ENCODE results near the gene TMPRSS3. TPM values are rescaled to one million over a fixed set of nuclear protein-coding genes. Genes with fewer than 3 reads are reported as not detected.
A peak's percentile ranks its signal among the peaks of the same experiment; 100 is the strongest.

The TMPRSS3 gene
- total RNA-seq, 2 donors from 2014 or later: 9.8 to 68.6 TPM

- DNase-seq (ENCODE audit: low spot score in 2 of 2): peak in 1 of 2 donors; percentile 33
- H3K27ac Mint-ChIP-seq: peak within 1 kb of the TSS; percentile 86 to 95
- peaks cover 40 to 57% of the 10 kb centered on the region in 2 donors for H3K36me3 Mint-ChIP-seq
- H3K9me3 Mint-ChIP-seq: peaks cover 9% of the 10 kb centered on the region in 2 donors
- ATAC-seq: peak; percentile 29 to 59
These were observed 7.9 kb upstream of the TMPRSS3 start, which contains the start of gene UBASH3A for GRCh38 chr21:42403611-42404231. UBASH3A (plus strand) TSS chr21:42403902; CDS start chr21:42403946, 44 bp downstream.

GRCh38 chr21:42401820-42402251 lies 6.0 kb upstream of the TMPRSS3 start:
- H3K27ac Mint-ChIP-seq: peak overlapping the region; percentile 60 to 82
- DNase-seq (ENCODE audit: low spot score in 2 of 2) (no peak), ATAC-seq (no peak)
- H3K36me3 Mint-ChIP-seq: peaks cover 37 to 64% of the 10 kb centered on the region in 2 donors
- H3K9me3 Mint-ChIP-seq: peaks cover 9% of the 10 kb centered on the region in 2 donors

- Mint-ChIP-seq H3K36me3 (peaks cover 30 to 61% of the 10 kb centered on the region in 2 donors), H3K27ac (peak overlapping the region in 1 of 2 donors; percentile 60), H3K9me3 (peaks cover 9% of the 10 kb centered on the region in 2 donors)
- no peak for DNase-seq (ENCODE audit: low spot score in 2 of 2)
- no peak for ATAC-seq
These were observed 5.3 kb upstream of the TMPRSS3 start for GRCh38 chr21:42401154-42401553.

GRCh38 chr21:42400525-42400924 lies 4.7 kb upstream of the TMPRSS3 start:
- H3K27ac Mint-ChIP-seq: no peak overlapping the region
- DNase-seq (ENCODE audit: low spot score in 2 of 2) (no peak), ATAC-seq (peak; percentile 67 to 78)
- peaks cover 24 to 61% of the 10 kb centered on the region in 2 donors for H3K36me3 Mint-ChIP-seq
- H3K9me3 Mint-ChIP-seq: peaks cover 9% of the 10 kb centered on the region in 2 donors

- peaks cover 9% of the 10 kb centered on the region in 2 donors for H3K9me3 Mint-ChIP-seq
- peak overlapping the region in 1 of 2 donors; percentile 45 for H3K27ac Mint-ChIP-seq
- ATAC-seq (no peak), DNase-seq (ENCODE audit: low spot score in 2 of 2) (no peak)
- H3K36me3 Mint-ChIP-seq: peaks cover 9 to 54% of the 10 kb centered on the region in 2 donors
These were observed 2.7 kb upstream of the TMPRSS3 start for GRCh38 chr21:42398436-42399028.

- no peak for DNase-seq (ENCODE audit: low spot score in 2 of 2)
- H3K36me3 Mint-ChIP-seq: peaks cover 9 to 60% of the 10 kb centered on the region in 2 donors
- ATAC-seq: no peak
- peak overlapping the region in 1 of 2 donors; percentile 66 for H3K27ac Mint-ChIP-seq
- H3K9me3 Mint-ChIP-seq: peaks cover 9% of the 10 kb centered on the region in 2 donors
These were observed 2.0 kb upstream of the TMPRSS3 start for GRCh38 chr21:42397746-42398394.

GRCh38 chr21:42396799-42397745 lies 1.2 kb upstream of the TMPRSS3 start:
- ATAC-seq: no peak
- Mint-ChIP-seq H3K27ac (peak overlapping the region in 1 of 2 donors; percentile 66), H3K9me3 (peaks cover 7 to 8% of the 10 kb centered on the region in 2 donors), H3K36me3 (peaks cover 10 to 60% of the 10 kb centered on the region in 2 donors)
- DNase-seq (ENCODE audit: low spot score in 2 of 2): no peak

GRCh38 chr21:42395302-42395701 lies 550 bp downstream of the TMPRSS3 start:
- no peaks in the 10 kb centered on the region for H3K9me3 Mint-ChIP-seq
- peaks cover 19 to 69% of the 10 kb centered on the region in 2 donors for H3K36me3 Mint-ChIP-seq
- DNase-seq (ENCODE audit: low spot score in 2 of 2) (no peak), ATAC-seq (no peak)
- H3K27ac Mint-ChIP-seq: no peak overlapping the region

- peak in 1 of 2 donors; percentile 31 for ATAC-seq
These were observed 2.4 kb downstream of the TMPRSS3 start for GRCh38 chr21:42393443-42393950.

GRCh38 chr21:42392731-42393442 lies 3.0 kb downstream of the TMPRSS3 start:
- no peaks in the 10 kb centered on the region for H3K9me3 Mint-ChIP-seq
- peaks cover 19 to 77% of the 10 kb centered on the region in 2 donors for H3K36me3 Mint-ChIP-seq
- peak overlapping the region; percentile 46 to 65 for H3K27ac Mint-ChIP-seq
- ATAC-seq (peak; percentile 94 to 99), DNase-seq (ENCODE audit: low spot score in 2 of 2) (no peak)

More at GRCh38 chr21:42393443-42393950, 2.4 kb downstream of the TMPRSS3 start:
- peaks cover 19 to 76% of the 10 kb centered on the region in 2 donors for H3K36me3 Mint-ChIP-seq
- peak overlapping the region; percentile 6 to 65 for H3K27ac Mint-ChIP-seq
- no peak for DNase-seq (ENCODE audit: low spot score in 2 of 2)
- H3K9me3 Mint-ChIP-seq: no peaks in the 10 kb centered on the region

GRCh38 chr21:42391297-42391696 lies 4.6 kb downstream of the TMPRSS3 start:
- peaks cover 19 to 82% of the 10 kb centered on the region in 2 donors for H3K36me3 Mint-ChIP-seq
- peaks cover 0 to 5% of the 10 kb centered on the region in 2 donors for H3K9me3 Mint-ChIP-seq
- ATAC-seq (no peak), DNase-seq (ENCODE audit: low spot score in 2 of 2) (no peak)
- no peak overlapping the region for H3K27ac Mint-ChIP-seq

GRCh38 chr21:42390696-42391095 lies 5.2 kb downstream of the TMPRSS3 start:
- H3K36me3 Mint-ChIP-seq: peaks cover 19 to 82% of the 10 kb centered on the region in 2 donors
- no peak for ATAC-seq
- no peak for DNase-seq (ENCODE audit: low spot score in 2 of 2)
- peak overlapping the region in 1 of 2 donors; percentile 35 for H3K27ac Mint-ChIP-seq
- H3K9me3 Mint-ChIP-seq: peaks cover 0 to 5% of the 10 kb centered on the region in 2 donors

- peak overlapping the region in 1 of 2 donors; percentile 35 for H3K27ac Mint-ChIP-seq
- no peak for ATAC-seq
- no peak for DNase-seq (ENCODE audit: low spot score in 2 of 2)
- peaks cover 0 to 5% of the 10 kb centered on the region in 2 donors for H3K9me3 Mint-ChIP-seq
- H3K36me3 Mint-ChIP-seq: peaks cover 19 to 79% of the 10 kb centered on the region in 2 donors
These were observed 5.7 kb downstream of the TMPRSS3 start for GRCh38 chr21:42390193-42390592.

GRCh38 chr21:42389449-42389835 lies 6.4 kb downstream of the TMPRSS3 start:
- DNase-seq (ENCODE audit: low spot score in 2 of 2): no peak
- peaks cover 19 to 73% of the 10 kb centered on the region in 2 donors for H3K36me3 Mint-ChIP-seq
- no peak for ATAC-seq
- H3K9me3 Mint-ChIP-seq: peaks cover 0 to 5% of the 10 kb centered on the region in 2 donors
- H3K27ac Mint-ChIP-seq: no peak overlapping the region

GRCh38 chr21:42388740-42389448 lies 7.0 kb downstream of the TMPRSS3 start:
- Mint-ChIP-seq H3K27ac (no peak overlapping the region), H3K9me3 (peaks cover 0 to 5% of the 10 kb centered on the region in 2 donors), H3K36me3 (peaks cover 19 to 76% of the 10 kb centered on the region in 2 donors)
- DNase-seq (ENCODE audit: low spot score in 2 of 2): no peak
- no peak for ATAC-seq
